ENCODE data around the gene BRI3BP.

The BRI3BP gene

GRCh38 chr12:125017801-125018200 lies 24.4 kb downstream of the BRI3BP start:
- Histone ChIP-seq H3K79me2 (ENCODE audit: insufficient read depth, low read length) (no peaks in the 10 kb centered on the region), H3K36me3 (ENCODE audit: insufficient read depth, low read length) (peaks cover 58% of the 10 kb centered on the region; the same call in 1 of the 2 replicates), H3K9ac (ENCODE audit: low read depth, low read length, poor library complexity, severe bottlenecking) (no peak overlapping the region), H4K20me1 (ENCODE audit: insufficient read depth, low read length, poor library complexity, severe bottlenecking) (no peaks in the 10 kb centered on the region), H3K4me1 (ENCODE audit: insufficient read depth, low read length, poor library complexity, severe bottlenecking) (no peaks in the 10 kb centered on the region), H2AFZ (ENCODE audit: low read length) (no peak overlapping the region), H3K4me2 (ENCODE audit: low read depth, low read length, poor library complexity, severe bottlenecking) (no peak overlapping the region), H3K9me2 (replicated peaks; ENCODE audit: low read depth, low read length) (no peaks in the 10 kb centered on the region), H3K9me3 (ENCODE audit: insufficient read depth, low read depth, low read length) (no peaks in the 10 kb centered on the region), H3F3A (ENCODE audit: low read depth) (no peaks in the 10 kb centered on the region), H3K27me3 (ENCODE audit: insufficient read depth, low read length, poor library complexity, severe bottlenecking) (no peaks in the 10 kb centered on the region), H3K4me3 (ENCODE audit: low read length, poor library complexity, severe bottlenecking) (no peak overlapping the region)
- TF ChIP-seq CTCF (conservative IDR thresholded peaks at IDR 0.05; ENCODE audit: low read length) (no peak), EZH2phosphoT487 (IDR thresholded peaks at IDR 0.05; ENCODE audit: borderline replicate concordance) (no peak)

DNA sequence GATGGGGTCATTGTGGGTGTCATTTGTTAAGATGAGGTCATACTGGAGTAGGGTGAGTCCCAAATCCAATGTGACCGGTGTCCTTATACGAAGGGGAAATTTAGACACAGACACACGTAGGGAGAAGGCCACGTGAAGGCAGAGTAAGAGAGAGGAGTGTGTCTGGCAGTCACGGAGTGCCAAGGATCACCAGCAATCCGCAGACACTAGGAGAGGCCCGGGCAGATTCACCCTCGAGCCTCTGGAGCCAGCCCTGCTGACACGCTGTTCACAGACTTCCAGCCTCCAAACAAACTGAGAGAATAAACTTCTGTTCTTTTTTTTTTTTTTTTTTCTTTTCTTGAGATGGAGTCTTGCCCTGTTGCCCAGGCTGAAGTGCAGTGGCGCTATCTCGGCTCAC lies 24.9 kb downstream of the BRI3BP start:
- no peak overlapping the region for H3K9ac ChIP-seq (ENCODE audit: low read depth, low read length, poor library complexity, severe bottlenecking)
- H3K27me3 ChIP-seq (ENCODE audit: insufficient read depth, low read length, poor library complexity, severe bottlenecking): no peaks in the 10 kb centered on the region
- H4K20me1 ChIP-seq (ENCODE audit: insufficient read depth, low read length, poor library complexity, severe bottlenecking): no peaks in the 10 kb centered on the region
- no peaks in the 10 kb centered on the region for H3F3A ChIP-seq (ENCODE audit: low read depth)
- no peaks in the 10 kb centered on the region for H3K79me2 ChIP-seq (ENCODE audit: insufficient read depth, low read length)
- H3K4me3 ChIP-seq (ENCODE audit: low read length, poor library complexity, severe bottlenecking): no peak overlapping the region
- H3K4me1 ChIP-seq (ENCODE audit: insufficient read depth, low read length, poor library complexity, severe bottlenecking): no peaks in the 10 kb centered on the region
- peaks cover 58% of the 10 kb centered on the region; the same call in 1 of the 2 replicates for H3K36me3 ChIP-seq (ENCODE audit: insufficient read depth, low read length)
- no peak for TF ChIP-seq EZH2phosphoT487 (IDR thresholded peaks at IDR 0.05; ENCODE audit: borderline replicate concordance)
- TF ChIP-seq CTCF (conservative IDR thresholded peaks at IDR 0.05; ENCODE audit: low read length): no peak
- H3K9me2 ChIP-seq (replicated peaks; ENCODE audit: low read depth, low read length): no peaks in the 10 kb centered on the region
- no peak overlapping the region for H2AFZ ChIP-seq (ENCODE audit: low read length)
- no peaks in the 10 kb centered on the region for H3K9me3 ChIP-seq (ENCODE audit: insufficient read depth, low read depth, low read length)
- no peak overlapping the region for H3K4me2 ChIP-seq (ENCODE audit: low read depth, low read length, poor library complexity, severe bottlenecking)

- Histone ChIP-seq H3K79me2 (ENCODE audit: insufficient read depth, low read length) (no peaks in the 10 kb centered on the region), H3K9me3 (ENCODE audit: insufficient read depth, low read depth, low read length) (no peaks in the 10 kb centered on the region), H2AFZ (ENCODE audit: low read length) (no peak overlapping the region), H3K27me3 (ENCODE audit: insufficient read depth, low read length, poor library complexity, severe bottlenecking) (no peaks in the 10 kb centered on the region), H3K36me3 (ENCODE audit: insufficient read depth, low read length) (peaks cover 46% of the 10 kb centered on the region; the same call in 1 of the 2 replicates), H3K9me2 (replicated peaks; ENCODE audit: low read depth, low read length) (no peaks in the 10 kb centered on the region), H3K4me1 (ENCODE audit: insufficient read depth, low read length, poor library complexity, severe bottlenecking) (no peaks in the 10 kb centered on the region), H3K4me2 (ENCODE audit: low read depth, low read length, poor library complexity, severe bottlenecking) (no peak overlapping the region), H4K20me1 (ENCODE audit: insufficient read depth, low read length, poor library complexity, severe bottlenecking) (no peaks in the 10 kb centered on the region), H3K9ac (ENCODE audit: low read depth, low read length, poor library complexity, severe bottlenecking) (no peak overlapping the region), H3F3A (ENCODE audit: low read depth) (no peaks in the 10 kb centered on the region), H3K4me3 (ENCODE audit: low read length, poor library complexity, severe bottlenecking) (no peak overlapping the region)
- TF ChIP-seq EZH2phosphoT487 (IDR thresholded peaks at IDR 0.05; ENCODE audit: borderline replicate concordance) (no peak), CTCF (conservative IDR thresholded peaks at IDR 0.05; ENCODE audit: low read length) (no peak)
These were observed 27.7 kb downstream of the BRI3BP start for GRCh38 chr12:125021096-125021495.

Measured in Loucy (cell line).